Hypothalamus (tissue), 51 donors: ENCODE measurements around the gene FXYD6.
"Not testable (repeated sequence)": the region's sequence is repeated elsewhere in the genome, so short reads cannot be mapped to it uniquely, and the experiment has no call there.

Experiments used
- DNase-seq, 51 donors: peaks; one replicate each; lab custom pipeline; 2025; lab: John Stamatoyannopoulos, UW

FXYD6 gene

DNA sequence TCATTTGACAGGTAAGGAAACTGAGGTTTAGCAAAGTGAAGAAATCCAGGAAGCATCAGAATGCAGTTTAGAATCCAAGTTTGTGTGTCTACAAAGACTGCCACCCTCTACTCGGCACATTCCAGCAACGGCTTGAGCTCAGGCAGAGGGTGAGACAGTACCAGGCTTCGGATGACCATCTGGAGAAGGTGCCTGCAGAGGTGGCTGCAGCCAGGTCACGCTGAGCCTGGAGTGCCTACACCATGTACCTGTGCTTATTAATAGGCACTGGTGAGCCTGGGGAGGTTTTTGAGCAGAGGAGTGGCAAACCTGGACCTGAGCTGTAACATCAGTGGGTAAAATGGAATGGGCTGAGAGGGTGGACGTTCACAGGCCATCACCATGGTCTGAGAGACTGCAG is 4.7 kb downstream of the FXYD6 start:
- DNase-seq: no peak

DNA sequence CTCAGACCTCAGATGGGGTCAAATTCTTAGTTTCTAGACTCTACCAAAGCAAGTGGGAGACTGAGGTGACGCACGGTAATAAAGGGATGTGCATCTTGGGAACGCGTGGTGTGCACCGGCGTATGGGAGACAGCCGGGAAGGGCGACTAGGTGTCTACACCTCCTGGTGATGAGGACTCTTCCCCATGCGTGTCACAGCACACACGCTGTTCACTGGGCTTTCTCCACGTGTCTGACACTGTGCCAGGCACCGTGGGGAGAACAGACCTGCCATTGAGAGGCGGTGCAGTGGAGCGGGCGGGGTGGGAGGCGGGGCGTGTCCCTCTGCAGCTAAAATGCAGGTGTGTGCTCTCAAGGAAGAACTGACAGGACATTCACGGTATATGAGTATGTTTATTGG is 5.3 kb downstream of the FXYD6 start:
- DNase-seq: no peak

- DNase-seq: peak in 28 of 51 donors; percentile 22 to 76 (median 46)
Observed at GRCh38 chr11:117870103-117870952, 6.1 kb downstream of the FXYD6 start.

- DNase-seq: no peak
Observed at GRCh38 chr11:117869604-117870003, 6.9 kb downstream of the FXYD6 start.

DNA sequence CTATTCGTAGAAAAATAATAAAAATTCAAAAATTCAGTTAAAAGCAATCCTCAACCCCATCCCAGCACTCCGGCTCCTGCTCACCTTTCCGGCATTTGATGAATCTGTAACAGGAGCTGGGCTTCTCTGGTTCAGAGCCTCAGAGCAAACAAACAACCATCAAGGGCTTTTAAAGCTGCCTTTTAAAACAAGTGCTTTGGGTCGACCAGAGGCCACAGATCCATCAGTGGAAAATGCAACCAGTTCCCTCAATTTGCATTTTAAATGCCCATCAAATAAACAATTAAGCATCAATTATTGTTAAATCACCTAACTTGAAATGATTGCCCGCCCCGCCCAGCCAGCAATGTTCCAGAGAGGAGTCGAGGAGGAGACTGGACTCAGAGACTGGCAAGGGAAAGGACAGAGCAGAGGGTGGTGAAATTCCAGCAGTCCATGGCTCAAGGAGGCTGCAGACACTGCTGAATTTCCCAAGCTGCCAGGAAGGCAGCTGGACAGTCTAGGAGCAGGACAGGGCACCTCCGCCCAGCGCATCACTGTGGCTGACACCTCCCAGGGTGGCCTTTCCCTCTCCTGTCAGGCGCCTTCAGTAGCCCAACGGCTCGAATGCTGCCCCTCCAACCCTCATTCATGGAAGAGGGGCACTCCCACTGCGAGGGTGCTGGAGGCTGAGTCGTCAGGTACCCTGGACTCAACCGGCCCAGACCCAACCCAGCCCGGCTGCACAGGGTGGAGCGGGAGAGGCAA is 7.5 kb downstream of the FXYD6 start:
- DNase-seq: no peak

DNA sequence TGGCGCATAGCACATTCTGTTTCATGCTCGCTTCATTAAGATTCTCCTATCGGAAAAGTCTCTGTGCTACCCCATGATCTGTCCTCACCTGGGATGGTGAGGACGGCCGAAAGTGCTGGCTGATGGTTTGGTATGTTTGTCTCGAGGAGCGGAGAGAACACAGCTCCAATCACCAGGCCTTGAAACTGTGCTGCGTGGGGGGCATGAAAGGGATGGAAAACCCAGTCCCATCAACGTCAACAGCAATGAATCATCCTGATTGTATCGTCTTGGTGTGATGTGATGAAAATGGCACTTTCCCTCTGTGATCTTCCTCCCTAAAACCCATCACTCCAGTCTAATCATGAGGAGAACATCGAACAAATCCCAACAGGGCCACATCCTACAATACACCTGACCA is 8.4 kb downstream of the FXYD6 start:
- DNase-seq: no peak

DNA sequence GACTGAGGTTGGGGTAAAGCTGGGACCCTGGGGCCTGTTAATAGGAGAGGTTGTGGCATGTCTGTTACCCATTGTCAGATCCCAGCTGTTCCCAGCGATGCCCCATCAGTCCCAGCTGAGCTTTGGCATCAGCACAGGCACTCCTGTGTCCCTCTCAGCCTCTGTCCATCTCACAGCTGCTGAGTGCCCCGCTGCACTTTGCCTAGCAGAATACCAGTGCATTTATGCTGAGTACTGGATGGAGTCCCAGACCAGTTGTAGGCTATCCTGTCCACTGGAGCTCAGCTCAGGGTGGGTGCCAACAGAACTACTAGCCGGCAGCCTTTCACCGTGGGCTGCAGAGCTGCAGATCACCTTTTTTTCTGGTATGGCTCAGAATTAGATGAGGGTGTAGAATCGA is 9.9 kb downstream of the FXYD6 start:
- DNase-seq: peak in 26 of 51 donors; percentile 22 to 81 (median 46)

DNA sequence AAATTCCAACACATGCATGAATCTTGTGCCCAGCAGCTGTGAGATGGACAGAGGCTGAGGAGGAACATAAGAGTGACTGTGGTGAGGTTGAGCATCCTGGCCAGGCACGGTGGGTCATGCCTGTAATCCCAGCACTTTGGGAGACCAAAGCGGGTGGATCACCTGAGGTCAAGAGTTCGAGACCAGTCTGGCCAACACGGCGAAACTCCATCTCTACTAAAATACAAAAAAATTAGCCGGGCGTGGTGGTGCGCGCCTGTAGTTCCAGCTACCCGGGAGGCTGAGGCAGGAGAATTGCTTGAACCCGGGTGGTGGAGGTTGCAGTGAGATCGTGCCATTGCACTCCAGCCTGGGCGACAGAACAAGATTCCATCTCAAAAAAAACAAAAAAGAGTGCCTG is 10.9 kb downstream of the FXYD6 start:
- not testable (repeated sequence) for DNase-seq

DNA sequence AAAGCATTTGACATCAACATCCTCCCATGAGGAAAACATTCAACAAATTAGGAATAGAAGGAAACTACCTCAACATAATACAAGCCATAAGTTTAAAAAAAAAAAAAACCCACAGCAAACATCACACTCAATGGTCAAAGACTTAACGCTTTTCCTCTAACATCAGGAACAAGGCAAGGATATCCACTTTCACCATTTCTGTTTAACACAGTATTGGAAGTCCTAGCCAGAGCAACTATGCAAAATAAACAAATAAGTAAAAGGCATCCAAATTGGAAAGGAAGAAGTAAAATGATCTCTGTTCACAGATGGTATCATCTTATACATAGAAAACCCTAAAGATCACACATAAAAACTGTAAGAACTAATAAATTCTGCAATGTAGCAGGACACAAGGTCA is 13.1 kb downstream of the FXYD6 start:
- no peak for DNase-seq

DNA sequence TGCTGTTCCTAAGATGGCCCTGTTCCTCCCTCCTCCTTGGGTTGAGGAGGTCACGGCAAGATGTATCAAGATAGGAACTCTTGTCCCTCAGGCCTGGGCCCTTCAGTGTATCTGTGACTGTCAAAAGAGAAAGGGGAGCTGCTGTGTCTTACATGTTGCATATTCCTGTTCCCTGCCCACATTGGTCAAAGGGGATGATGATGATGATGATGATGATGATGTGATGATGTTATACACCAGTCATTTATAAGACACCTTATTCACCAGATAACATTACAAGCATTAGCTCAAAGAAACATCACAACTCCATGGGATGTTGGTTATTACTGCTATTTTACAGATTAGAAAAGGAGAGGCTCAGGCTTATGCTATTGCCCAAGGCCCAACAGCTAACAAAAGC is 13.7 kb downstream of the FXYD6 start:
- no peak for DNase-seq

GRCh38 chr11:117862019-117862725 is 14.3 kb downstream of the FXYD6 start:
- DNase-seq: no peak

GRCh38 chr11:117861151-117862018 is 15.1 kb downstream of the FXYD6 start:
- DNase-seq: no peak

DNA sequence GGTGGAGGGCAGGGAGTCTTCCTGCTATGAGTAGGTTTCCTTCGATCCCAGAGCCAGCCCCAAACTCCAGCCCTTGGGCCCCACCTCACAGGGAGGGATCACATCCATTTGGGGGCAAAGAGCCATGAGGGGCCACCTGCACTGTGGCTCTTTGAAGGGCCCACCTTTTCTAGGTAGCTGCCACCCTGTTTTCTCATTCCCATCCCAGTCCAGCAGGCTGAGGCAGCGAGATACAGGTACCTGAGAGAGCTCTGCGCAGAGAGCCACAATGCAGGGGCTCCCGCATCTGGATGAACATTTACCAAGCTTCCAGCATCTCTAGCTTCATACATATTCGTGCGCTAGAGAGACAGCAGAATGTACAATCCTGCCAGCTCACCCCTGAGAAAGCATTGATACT is 16.3 kb downstream of the FXYD6 start:
- DNase-seq: no peak

GRCh38 chr11:117859488-117860112 is 16.9 kb downstream of the FXYD6 start:
- DNase-seq: no peak

GRCh38 chr11:117859061-117859460 is 17.4 kb downstream of the FXYD6 start:
- DNase-seq: no peak

GRCh38 chr11:117857734-117858414 is 18.6 kb downstream of the FXYD6 start:
- no peak for DNase-seq

- DNase-seq: peak in 1 of 51 donors; percentile 45
Observed at GRCh38 chr11:117855912-117856651, 20.4 kb downstream of the FXYD6 start.

GRCh38 chr11:117855186-117855845 is 21.1 kb downstream of the FXYD6 start:
- no peak for DNase-seq
